HCT116 (cell line): Measurements from ENCODE around the gene ZC3H8. TPM values are rescaled to one million over a fixed set of nuclear protein-coding genes. Genes with fewer than 3 reads are reported as not detected.
"Not testable (repeated sequence)": the region's sequence is repeated elsewhere in the genome, so short reads cannot be mapped to it uniquely, and the experiment has no call there.

Experiments used
- ATAC-seq: fragments of 200-7000 bp; cut with Tn5 transposase; 2 replicates; pipeline ENCODE4 v1.9.1; 2020; ENCODE audit warnings: mild to moderate bottlenecking, moderate library complexity
- BruUV-seq: library from RNA; stranded (reverse); fragments of 400-500 nt; replicated peaks from 2 replicates; lab custom pipeline; 2021; lab: Mats Ljungman, UMichigan
- CTCF ChIA-PET: fragments of 300-600 bp; sonication (Branson Sonifier 250); formaldehyde crosslinking; loops from one replicate; lab custom pipeline; 2021; ENCODE audit warnings: antibody characterized with exemption; lab: Charles Lee
- POLR2A ChIA-PET: fragments of 300-600, 350-600 bp; sonication (Branson Sonifier 250); formaldehyde crosslinking; loops from one replicate; lab custom pipeline; 2021; ENCODE audit warnings: antibody characterized with exemption; lab: Charles Lee
- RAD21 ChIA-PET, 2 experiments: fragments of 300-600 bp; sonication (Branson Sonifier 250); formaldehyde crosslinking; loops; one replicate each; lab custom pipeline; 2023; ENCODE audit warnings: low total read pairs in 2 of 2; ENCODE audit not compliant: uncharacterized antibody in 2 of 2, unreplicated experiment in 2 of 2, low non-redundant PET in 1 of 2; lab: Charles Lee
- DNase-seq: peaks from one replicate; pipeline ENCODE4 v3.0.0-alpha.2; 2010; ENCODE audit warnings: low read depth, low spot score
- H2AFZ ChIP-seq: fragments of 200-600 bp; shearing (Covaris generic), sonication (generic); 2 replicates; pipeline ENCODE4 v1.6.1; 2017; ENCODE audit warnings: low read depth, mixed run types, mixed read lengths, antibody characterized with exemption, low read length; ENCODE audit not compliant: poor library complexity, severe bottlenecking
- H3K27ac ChIP-seq: 2 replicates; pipeline ENCODE4 v1.5.1; 2012; ENCODE audit warnings: low read depth, low read length
- H3K27me3 ChIP-seq: fragments of 200-600 bp; sonication (generic); 2 replicates; pipeline ENCODE4 v1.6.1; 2016; ENCODE audit warnings: mixed run types, low read length, mixed read lengths; ENCODE audit not compliant: insufficient read depth
- H3K36me3 ChIP-seq, 2 experiments: fragments of 200-500 bp in 1 of 2; fragments of 200-600 bp in 1 of 2; sonication (Bioruptor generic) in 1 of 2; sonication (generic) in 1 of 2; 2 replicates each; pipeline versions ENCODE4 v1.5.1 to v1.6.1; 2014 to 2016; ENCODE audit warnings: low read length in 2 of 2, inconsistent platforms in 1 of 2, mixed read lengths in 1 of 2, mixed run types in 1 of 2; ENCODE audit not compliant: insufficient read depth in 2 of 2, control insufficient read depth in 1 of 2
- H3K4me1 ChIP-seq, 2 experiments: fragments of 200-600 bp in 1 of 2; sonication (generic) in 1 of 2; 2 replicates each; pipeline versions ENCODE4 v1.5.1 to v1.6.1; 2012 to 2017; ENCODE audit warnings: low read length in 2 of 2, inconsistent platforms in 1 of 2, mild to moderate bottlenecking in 1 of 2, mixed read lengths in 1 of 2, mixed run types in 1 of 2, moderate library complexity in 1 of 2; ENCODE audit not compliant: insufficient read depth in 2 of 2, control insufficient read depth in 1 of 2
- H3K4me2 ChIP-seq: fragments of 200-600 bp; sonication (generic); 2 replicates; pipeline ENCODE4 v1.6.1; 2017; ENCODE audit warnings: mixed run types, low read length, mixed read lengths
- H3K4me3 ChIP-seq, 2 experiments: fragments of 200-600 bp in 1 of 2; sonication (generic) in 1 of 2; replicated peaks in 1 of 2; 2 replicates each; pipeline ENCODE4 v1.5.1; 2011 to 2016; ENCODE audit warnings: low read length in 2 of 2, control low read depth in 1 of 2, low read depth in 1 of 2, mild to moderate bottlenecking in 1 of 2, mixed read lengths in 1 of 2, mixed run types in 1 of 2
- H3K79me2 ChIP-seq: fragments of 200-600 bp; sonication (generic); 2 replicates; pipeline ENCODE4 v1.6.1; 2017; ENCODE audit warnings: mild to moderate bottlenecking, mixed run types, low read length, moderate library complexity, mixed read lengths; ENCODE audit not compliant: insufficient read depth
- H3K9ac ChIP-seq: fragments of 200-600 bp; sonication (generic); 2 replicates; pipeline ENCODE4 v1.6.1; 2016; ENCODE audit warnings: low read length, mixed read lengths
- H3K9me2 ChIP-seq: fragments of 200-600 bp; sonication (generic), shearing (Covaris generic); 2 replicates; pipeline ENCODE4 v1.6.1; 2017; ENCODE audit warnings: mixed run types, mild to moderate bottlenecking, moderate library complexity; ENCODE audit not compliant: insufficient read depth
- H3K9me3 ChIP-seq, 2 experiments: fragments of 200-500 bp in 1 of 2; fragments of 200-600 bp in 1 of 2; sonication (Bioruptor generic) in 1 of 2; sonication (generic) in 1 of 2; 2 replicates each; pipeline ENCODE4 v1.6.1; 2014 to 2017; ENCODE audit warnings: low read length in 2 of 2, mixed read lengths in 2 of 2, inconsistent platforms in 1 of 2, low read depth in 1 of 2, mild to moderate bottlenecking in 1 of 2, mixed run types in 1 of 2, moderate library complexity in 1 of 2; ENCODE audit not compliant: control insufficient read depth in 1 of 2, insufficient read depth in 1 of 2
- H4K20me1 ChIP-seq: fragments of 200-600 bp; sonication (generic), shearing (Covaris generic); 2 replicates; pipeline ENCODE4 v1.6.1; 2017; ENCODE audit warnings: mixed run types, mild to moderate bottlenecking, moderate library complexity; ENCODE audit not compliant: insufficient read depth
- ELF1 ChIP-seq: IDR thresholded peaks from 2 replicates; pipeline ENCODE4 v1.6.1; 2012; ENCODE audit warnings: low read depth, borderline replicate concordance
- JUND ChIP-seq: IDR thresholded peaks from 2 replicates; pipeline ENCODE4 v1.6.1; 2012
- POLR2A ChIP-seq: IDR thresholded peaks from 2 replicates; pipeline ENCODE4 v1.7.0; 2011; ENCODE audit warnings: borderline replicate concordance; ENCODE audit not compliant: insufficient read depth, insufficient read length; ENCODE audit errors: extremely low read depth
- POLR2AphosphoS5 ChIP-seq: IDR thresholded peaks from 2 replicates; pipeline ENCODE4 v1.6.1; 2011; ENCODE audit warnings: mild to moderate bottlenecking, low read depth, low read length, moderate library complexity
- RAD21 ChIP-seq: IDR thresholded peaks from 2 replicates; pipeline ENCODE4 v1.6.1; 2012; ENCODE audit warnings: low read depth, mild to moderate bottlenecking
- SRF ChIP-seq: IDR thresholded peaks from 2 replicates; pipeline ENCODE4 v1.6.1; 2012; ENCODE audit warnings: low read depth
- ZFX ChIP-seq: fragments of 450-650 bp; IDR thresholded peaks from 2 replicates; pipeline ENCODE4 v1.6.1; 2017
- intact Hi-C: fragments of 100-400 bp; cut with micrococcal nuclease; formaldehyde crosslinking; loops from 2 replicates; pipeline ENCODE4 v1.10.0; 2022
- total RNA-seq: library from RNA; stranded (reverse); gene quantifications from one replicate; pipeline ENCODE4 v1.2.1, GENCODE V29; 2021; ENCODE audit not compliant: unreplicated experiment

The ZC3H8 gene
- total RNA-seq, 1 experiment from 2014 or later = 13.4 TPM

DNA sequence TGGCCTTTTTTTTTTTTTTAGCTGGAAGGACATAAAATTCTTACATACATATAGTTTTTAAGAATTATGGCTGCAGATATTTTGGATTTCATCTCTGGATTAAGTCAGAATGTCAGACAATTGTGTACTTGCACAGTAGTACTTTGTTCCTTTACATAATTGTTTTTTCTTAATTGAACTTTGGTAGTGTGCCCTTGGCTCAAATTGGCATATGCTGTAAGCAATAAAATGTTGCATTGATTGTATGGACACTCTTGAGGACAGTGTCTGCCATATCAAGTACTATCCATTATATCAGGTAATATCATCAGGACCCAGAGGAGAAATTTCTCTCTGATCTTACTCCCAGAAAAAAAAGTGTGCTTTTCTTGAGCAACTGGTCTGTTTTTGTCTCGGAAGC lies 35.8 kb upstream of the ZC3H8 start:
- H4K20me1 ChIP-seq = no peaks in the 10 kb centered on the region
- H3K9me2 ChIP-seq = no peaks in the 10 kb centered on the region
- H3K4me1 ChIP-seq = no peaks in the 10 kb centered on the region
- BruUV-seq = no TSS peak
- H3K4me3 ChIP-seq = no peak overlapping the region
- no peak overlapping the region for H3K9ac ChIP-seq
- DNase-seq (no peak), ATAC-seq (no peak)
- CTCF ChIA-PET = no interaction called here
- H3K27me3 ChIP-seq = no peaks in the 10 kb centered on the region
- RAD21 ChIA-PET = no interaction called here
- no peaks in the 10 kb centered on the region for H3K9me3 ChIP-seq
- TF ChIP-seq RAD21 (no peak), ELF1 (no peak), POLR2A (no peak), SRF (no peak), POLR2AphosphoS5 (no peak), JUND (no peak)
- POLR2A ChIA-PET = no interaction called here
- H2AFZ ChIP-seq = no peak overlapping the region
- no peak overlapping the region for H3K4me2 ChIP-seq
- intact Hi-C loops = no loop called here
- H3K27ac ChIP-seq = no peak overlapping the region
- no peaks in the 10 kb centered on the region for H3K36me3 ChIP-seq
- no peaks in the 10 kb centered on the region for H3K79me2 ChIP-seq

DNA sequence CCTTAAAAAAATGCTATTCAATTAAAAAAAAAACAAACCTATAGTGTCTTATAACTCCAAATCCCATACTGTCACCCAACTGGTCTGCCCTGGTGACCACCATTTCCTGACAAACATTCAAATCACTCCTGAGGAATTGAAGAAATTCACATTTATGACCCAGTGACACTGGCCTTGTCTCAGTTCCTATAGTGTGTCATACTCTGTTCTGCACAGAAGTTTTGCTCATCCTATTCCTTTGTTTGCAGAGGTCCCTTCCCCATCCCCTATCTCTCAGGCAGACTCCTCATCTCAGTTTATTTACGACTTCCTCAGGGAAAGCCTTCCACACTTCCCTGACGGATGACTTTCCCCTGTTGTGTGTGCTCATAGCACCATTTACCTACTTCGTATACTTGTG lies 35.2 kb upstream of the ZC3H8 start:
- DNase-seq (no peak), ATAC-seq (no peak)
- Histone ChIP-seq H3K27ac (no peak overlapping the region), H3K9me3 (no peaks in the 10 kb centered on the region), H3K4me2 (no peak overlapping the region), H3K9ac (no peak overlapping the region), H3K27me3 (no peaks in the 10 kb centered on the region), H4K20me1 (no peaks in the 10 kb centered on the region), H2AFZ (no peak overlapping the region), H3K9me2 (no peaks in the 10 kb centered on the region), H3K4me1 (no peaks in the 10 kb centered on the region), H3K36me3 (no peaks in the 10 kb centered on the region), H3K4me3 (no peak overlapping the region), H3K79me2 (no peaks in the 10 kb centered on the region)
- TF ChIP-seq RAD21 = no peak
- TF ChIP-seq ZFX = no peak
- CTCF ChIA-PET = no interaction called here
- intact Hi-C loops = no loop called here
- RAD21 ChIA-PET = no interaction called here
- BruUV-seq = no TSS peak
- POLR2A ChIA-PET = no interaction called here

DNA sequence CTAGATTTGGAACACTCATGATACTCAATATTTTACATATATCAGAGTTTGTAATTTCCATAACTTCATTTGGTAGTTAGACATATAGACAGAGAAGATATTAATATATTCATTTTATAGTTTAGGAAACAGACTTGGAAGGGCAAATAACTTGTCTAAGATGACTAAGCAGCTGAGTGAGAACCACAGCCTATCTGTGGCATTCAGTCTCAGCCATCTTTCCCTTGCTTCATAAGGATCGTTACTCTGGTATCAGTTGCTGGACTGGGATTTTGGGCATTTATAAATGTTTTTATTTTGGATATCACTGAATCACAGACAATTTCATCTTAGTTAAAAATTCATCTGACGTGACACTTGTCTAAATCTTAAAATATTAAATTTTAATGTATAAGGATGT lies 28.7 kb upstream of the ZC3H8 start:
- H3K79me2 ChIP-seq, DNase-seq, H3K36me3 ChIP-seq, H4K20me1 ChIP-seq, H3K4me1 ChIP-seq, H3K4me2 ChIP-seq, RAD21 ChIA-PET, CTCF ChIA-PET, BruUV-seq, H3K27me3 ChIP-seq, intact Hi-C loops, ATAC-seq, H2AFZ ChIP-seq, H3K9me3 ChIP-seq, H3K27ac ChIP-seq, POLR2A ChIA-PET, H3K9ac ChIP-seq, H3K9me2 ChIP-seq, H3K4me3 ChIP-seq: not testable (repeated sequence)

DNA sequence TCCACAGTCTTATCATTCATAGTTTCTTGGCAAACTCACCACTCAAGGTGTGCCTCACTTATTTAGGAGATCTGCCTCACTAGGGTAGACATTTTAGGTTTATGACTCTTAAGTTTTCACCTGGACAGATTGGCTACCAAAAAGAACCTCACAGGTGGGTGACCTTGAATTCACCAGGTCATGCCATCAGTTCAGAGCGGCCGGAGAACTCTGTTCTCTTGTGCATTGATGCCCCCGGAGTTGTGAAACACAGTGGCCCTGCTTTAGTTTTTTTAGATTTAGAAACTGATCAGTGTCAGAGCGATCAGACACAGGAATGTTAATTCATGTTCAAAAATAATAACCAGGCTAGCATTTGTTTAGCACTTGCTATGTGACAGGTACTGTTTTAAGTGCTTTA lies 27.2 kb upstream of the ZC3H8 start:
- H3K9me3 ChIP-seq, ATAC-seq, H3K9me2 ChIP-seq, H3K27me3 ChIP-seq, RAD21 ChIA-PET, H3K4me2 ChIP-seq, POLR2A ChIA-PET, H4K20me1 ChIP-seq, H3K4me3 ChIP-seq, H3K79me2 ChIP-seq, H3K9ac ChIP-seq, H3K36me3 ChIP-seq, intact Hi-C loops, H3K4me1 ChIP-seq, DNase-seq, H3K27ac ChIP-seq, H2AFZ ChIP-seq, BruUV-seq: not testable (repeated sequence)
- CTCF ChIA-PET = interaction anchor here (0.8 kb wide), 1 partner anchor 22 kb away, joined by 3 read pairs; no protein-coding TSS in a partner anchor
